A549 (cell line): ENCODE measurements around the gene DEDD2.

ENCODE experiments used
- ATOH8 ChIP-seq: fragments of 250-450 bp; sonication (Bioruptor Pico); IDR thresholded peaks from 2 replicates; pipeline ENCODE4 v1.5.0; 2020; ENCODE audit warnings: low read depth, mild to moderate bottlenecking, moderate library complexity
- CEBPB ChIP-seq, 2 experiments: fragments of >200 bp in 1 of 2; sonication (Bioruptor Twin) in 1 of 2; formaldehyde crosslinking in 1 of 2; IDR thresholded peaks; 2 replicates each; pipeline ENCODE4 v1.6.1; 2012 to 2016
- CTCF ChIP-seq: fragments of >200 bp; sonication (Bioruptor Twin); formaldehyde crosslinking; IDR thresholded peaks from 3 replicates; pipeline ENCODE4 v1.5.1; 2016
- POLR2A ChIP-seq: IDR thresholded peaks from 2 replicates; pipeline ENCODE4 v1.6.1; 2012; ENCODE audit warnings: mild to moderate bottlenecking, low read length
- SMC3 ChIP-seq: fragments of >200 bp; sonication (Bioruptor Twin); formaldehyde crosslinking; IDR thresholded peaks from 3 replicates; pipeline ENCODE4 v1.6.1; 2018; ENCODE audit warnings: inconsistent platforms
- SREBF2 ChIP-seq: fragments of 450-650 bp; IDR thresholded peaks from 2 replicates; pipeline ENCODE4 v1.6.1; 2014; ENCODE audit warnings: mild to moderate bottlenecking, moderate library complexity
- ZFP36 ChIP-seq: fragments of 450-650 bp; IDR thresholded peaks from 2 replicates; pipeline ENCODE4 v1.6.1; 2014; ENCODE audit warnings: borderline replicate concordance; ENCODE audit not compliant: partially characterized antibody
- TF ChIP-seq, protein P1 (sequence below): fragments of 200-600 bp; sonication (generic); IDR thresholded peaks from 2 replicates; pipeline ENCODE4 v1.6.1; 2016; ENCODE audit warnings: antibody characterized with exemption, mild to moderate bottlenecking, moderate library complexity
- TF ChIP-seq, protein P2 (sequence below): IDR thresholded peaks from 2 replicates; pipeline ENCODE4 v1.6.1; 2012
- TF ChIP-seq, protein P3 (sequence below): fragments of 450-650 bp; IDR thresholded peaks from 2 replicates; pipeline ENCODE4 v1.6.1; 2014; ENCODE audit warnings: antibody characterized with exemption

DNA sequence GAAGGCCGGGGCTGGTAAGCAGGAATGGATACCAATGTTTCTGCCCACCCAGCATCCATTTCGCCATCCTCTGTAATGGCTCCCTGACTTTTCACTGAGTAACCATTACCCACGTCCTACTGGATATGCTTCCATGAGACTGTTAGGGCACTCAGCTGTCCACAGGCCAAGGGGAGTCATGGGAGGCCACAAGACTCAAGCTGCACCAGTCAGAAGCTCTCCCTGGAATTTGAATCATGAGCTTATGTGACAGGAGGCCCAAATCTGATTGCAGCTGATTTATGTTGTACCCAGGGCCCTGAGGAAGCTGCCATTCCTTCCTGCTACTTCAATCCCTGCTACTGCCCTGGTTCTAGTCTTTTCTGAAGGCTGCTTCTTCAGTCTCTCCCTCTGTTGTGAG lies 28.3 kb downstream of the DEDD2 start:
- TF ChIP-seq, protein P1, sequence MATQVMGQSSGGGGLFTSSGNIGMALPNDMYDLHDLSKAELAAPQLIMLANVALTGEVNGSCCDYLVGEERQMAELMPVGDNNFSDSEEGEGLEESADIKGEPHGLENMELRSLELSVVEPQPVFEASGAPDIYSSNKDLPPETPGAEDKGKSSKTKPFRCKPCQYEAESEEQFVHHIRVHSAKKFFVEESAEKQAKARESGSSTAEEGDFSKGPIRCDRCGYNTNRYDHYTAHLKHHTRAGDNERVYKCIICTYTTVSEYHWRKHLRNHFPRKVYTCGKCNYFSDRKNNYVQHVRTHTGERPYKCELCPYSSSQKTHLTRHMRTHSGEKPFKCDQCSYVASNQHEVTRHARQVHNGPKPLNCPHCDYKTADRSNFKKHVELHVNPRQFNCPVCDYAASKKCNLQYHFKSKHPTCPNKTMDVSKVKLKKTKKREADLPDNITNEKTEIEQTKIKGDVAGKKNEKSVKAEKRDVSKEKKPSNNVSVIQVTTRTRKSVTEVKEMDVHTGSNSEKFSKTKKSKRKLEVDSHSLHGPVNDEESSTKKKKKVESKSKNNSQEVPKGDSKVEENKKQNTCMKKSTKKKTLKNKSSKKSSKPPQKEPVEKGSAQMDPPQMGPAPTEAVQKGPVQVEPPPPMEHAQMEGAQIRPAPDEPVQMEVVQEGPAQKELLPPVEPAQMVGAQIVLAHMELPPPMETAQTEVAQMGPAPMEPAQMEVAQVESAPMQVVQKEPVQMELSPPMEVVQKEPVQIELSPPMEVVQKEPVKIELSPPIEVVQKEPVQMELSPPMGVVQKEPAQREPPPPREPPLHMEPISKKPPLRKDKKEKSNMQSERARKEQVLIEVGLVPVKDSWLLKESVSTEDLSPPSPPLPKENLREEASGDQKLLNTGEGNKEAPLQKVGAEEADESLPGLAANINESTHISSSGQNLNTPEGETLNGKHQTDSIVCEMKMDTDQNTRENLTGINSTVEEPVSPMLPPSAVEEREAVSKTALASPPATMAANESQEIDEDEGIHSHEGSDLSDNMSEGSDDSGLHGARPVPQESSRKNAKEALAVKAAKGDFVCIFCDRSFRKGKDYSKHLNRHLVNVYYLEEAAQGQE, result no peak
- TF ChIP-seq POLR2A (no peak), CEBPB (IDR thresholded peaks at IDR 0.05) (no peak), CTCF (no peak), ZFP36 (no peak), SMC3 (no peak), ATOH8 (CRISPR knock-in tag) (no peak), SREBF2 (no peak)
- TF ChIP-seq, protein P2, sequence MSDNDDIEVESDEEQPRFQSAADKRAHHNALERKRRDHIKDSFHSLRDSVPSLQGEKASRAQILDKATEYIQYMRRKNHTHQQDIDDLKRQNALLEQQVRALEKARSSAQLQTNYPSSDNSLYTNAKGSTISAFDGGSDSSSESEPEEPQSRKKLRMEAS, result no peak
- TF ChIP-seq, protein P3, sequence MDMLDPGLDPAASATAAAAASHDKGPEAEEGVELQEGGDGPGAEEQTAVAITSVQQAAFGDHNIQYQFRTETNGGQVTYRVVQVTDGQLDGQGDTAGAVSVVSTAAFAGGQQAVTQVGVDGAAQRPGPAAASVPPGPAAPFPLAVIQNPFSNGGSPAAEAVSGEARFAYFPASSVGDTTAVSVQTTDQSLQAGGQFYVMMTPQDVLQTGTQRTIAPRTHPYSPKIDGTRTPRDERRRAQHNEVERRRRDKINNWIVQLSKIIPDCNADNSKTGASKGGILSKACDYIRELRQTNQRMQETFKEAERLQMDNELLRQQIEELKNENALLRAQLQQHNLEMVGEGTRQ, result no peak
